Osteoblast (primary cell): ENCODE results near the gene SUMO3. TPM values are rescaled to one million over a fixed set of nuclear protein-coding genes. Genes with fewer than 3 reads are reported as not detected.

Source experiments
- DNase-seq: peaks from one replicate; pipeline ENCODE4 v3.0.0; 2011; ENCODE audit warnings: low spot score, mixed read lengths; ENCODE audit not compliant: insufficient read length; ENCODE audit errors: missing footprints
- H2AFZ ChIP-seq: 2 replicates; pipeline ENCODE4 v1.6.0; 2011; ENCODE audit warnings: mild to moderate bottlenecking, low read length
- H3K27ac ChIP-seq: 2 replicates; pipeline ENCODE4 v1.5.1; 2011; ENCODE audit warnings: mild to moderate bottlenecking, low read depth, low read length, moderate library complexity
- H3K27me3 ChIP-seq: 2 replicates; pipeline ENCODE4 v1.6.0; 2012; ENCODE audit warnings: mild to moderate bottlenecking, control low read depth, inconsistent platforms, low read length, moderate library complexity; ENCODE audit not compliant: insufficient read depth
- H3K36me3 ChIP-seq: 2 replicates; pipeline ENCODE4 v1.5.1; 2011; ENCODE audit warnings: mild to moderate bottlenecking, low read length, control low read depth, moderate library complexity; ENCODE audit not compliant: insufficient read depth
- H3K4me1 ChIP-seq: 2 replicates; pipeline ENCODE4 v1.5.1; 2011; ENCODE audit warnings: mild to moderate bottlenecking, low read length, control low read depth, moderate library complexity; ENCODE audit not compliant: insufficient read depth
- H3K4me2 ChIP-seq: 2 replicates; pipeline ENCODE4 v1.6.0; 2011; ENCODE audit warnings: mild to moderate bottlenecking, low read length; ENCODE audit not compliant: insufficient read depth
- H3K4me3 ChIP-seq: fragments of 200-600 bp; sonication (generic); 3 replicates; pipeline ENCODE4 v1.5.1; 2012; ENCODE audit warnings: mild to moderate bottlenecking, low read length, inconsistent platforms; ENCODE audit not compliant: insufficient read depth
- H3K79me2 ChIP-seq: 2 replicates; pipeline ENCODE4 v1.6.0; 2012; ENCODE audit warnings: mild to moderate bottlenecking, low read length, control low read depth, inconsistent platforms; ENCODE audit not compliant: insufficient read depth
- H3K9me3 ChIP-seq: 2 replicates; pipeline ENCODE4 v1.5.1; 2011; ENCODE audit warnings: low read depth, low read length, control low read depth
- H4K20me1 ChIP-seq: 2 replicates; pipeline ENCODE4 v1.6.0; 2012; ENCODE audit warnings: mild to moderate bottlenecking, low read length, control low read depth; ENCODE audit not compliant: insufficient read depth
- CTCF ChIP-seq: IDR thresholded peaks from 2 replicates; pipeline ENCODE4 v1.5.1; 2011; ENCODE audit warnings: mild to moderate bottlenecking, low read depth, low read length, moderate library complexity; ENCODE audit errors: extremely low read depth
- total RNA-seq: library from RNA; depleted of rRNA; stranded (reverse); fragments of >200 nt; gene quantifications from 2 replicates; pipeline ENCODE4 v1.2.3, GENCODE V29; 2012

SUMO3 gene
- total RNA-seq, 1 donor, result 80.7 TPM

GRCh38 chr21:44836666-44837471 lies 19.0 kb upstream of the SUMO3 start:
- no peak overlapping the region for H3K27ac ChIP-seq
- DNase-seq, result peak; percentile 92
- no peaks in the 10 kb centered on the region for H3K79me2 ChIP-seq
- no peak overlapping the region for H3K4me3 ChIP-seq
- H3K4me2 ChIP-seq, result peak overlapping the region; percentile 3
- H3K27me3 ChIP-seq, result peaks cover 3% of the 10 kb centered on the region
- peak overlapping the region; percentile 77 for H2AFZ ChIP-seq
- H3K36me3 ChIP-seq, result no peaks in the 10 kb centered on the region
- H4K20me1 ChIP-seq, result no peaks in the 10 kb centered on the region
- H3K9me3 ChIP-seq, result no peaks in the 10 kb centered on the region
- peaks cover 4% of the 10 kb centered on the region for H3K4me1 ChIP-seq
- no peak for TF ChIP-seq CTCF

- DNase-seq, result peak; percentile 85
- Histone ChIP-seq H3K36me3 (no peaks in the 10 kb centered on the region), H3K79me2 (no peaks in the 10 kb centered on the region), H3K4me3 (no peak overlapping the region), H3K4me1 (peaks cover 4% of the 10 kb centered on the region), H4K20me1 (no peaks in the 10 kb centered on the region), H3K9me3 (no peaks in the 10 kb centered on the region), H3K27ac (no peak overlapping the region), H3K27me3 (peaks cover 3% of the 10 kb centered on the region), H2AFZ (peak overlapping the region; percentile 77), H3K4me2 (peak overlapping the region; percentile 3)
- TF ChIP-seq CTCF, result no peak
Measured at GRCh38 chr21:44836349-44836665, 18.4 kb upstream of the SUMO3 start.

- no peaks in the 10 kb centered on the region for H3K79me2 ChIP-seq
- H3K27me3 ChIP-seq, result peaks cover 3% of the 10 kb centered on the region
- no peak overlapping the region for H3K4me2 ChIP-seq
- H3K36me3 ChIP-seq, result no peaks in the 10 kb centered on the region
- no peak overlapping the region for H2AFZ ChIP-seq
- H3K9me3 ChIP-seq, result no peaks in the 10 kb centered on the region
- no peak overlapping the region for H3K27ac ChIP-seq
- H4K20me1 ChIP-seq, result no peaks in the 10 kb centered on the region
- no peak for TF ChIP-seq CTCF
- peaks cover 4% of the 10 kb centered on the region for H3K4me1 ChIP-seq
- H3K4me3 ChIP-seq, result no peak overlapping the region
- no peak for DNase-seq
Measured at GRCh38 chr21:44835647-44835973, 17.7 kb upstream of the SUMO3 start.

- H3K4me3 ChIP-seq, result no peak overlapping the region
- no peaks in the 10 kb centered on the region for H3K9me3 ChIP-seq
- no peaks in the 10 kb centered on the region for H3K79me2 ChIP-seq
- H3K4me2 ChIP-seq, result no peak overlapping the region
- no peaks in the 10 kb centered on the region for H3K36me3 ChIP-seq
- H4K20me1 ChIP-seq, result no peaks in the 10 kb centered on the region
- peak; percentile 10 for TF ChIP-seq CTCF
- peak; percentile 72 for DNase-seq
- H3K27ac ChIP-seq, result no peak overlapping the region
- H3K4me1 ChIP-seq, result peaks cover 4% of the 10 kb centered on the region
- no peak overlapping the region for H2AFZ ChIP-seq
- H3K27me3 ChIP-seq, result peaks cover 2% of the 10 kb centered on the region
Measured at GRCh38 chr21:44834951-44835646, 17.2 kb upstream of the SUMO3 start.
